Erythroblast (primary cell): ENCODE results near the gene CSF3R.

Experiments
- GATA1 ChIP-seq: IDR thresholded peaks from 2 replicates; pipeline ENCODE4 v1.6.1; 2011; ENCODE audit warnings: low read depth, mild to moderate bottlenecking, control low read depth, low read length, moderate library complexity
- POLR2A ChIP-seq: IDR thresholded peaks from 2 replicates; pipeline ENCODE4 v1.6.1; 2011; ENCODE audit warnings: mild to moderate bottlenecking, low read length

GRCh38 chr1:36476945-36477344, 5.8 kb downstream of the CSF3R start:
- no peak for TF ChIP-seq POLR2A
- TF ChIP-seq GATA1, result no peak
